Endodermal cell (in vitro differentiated cells): ENCODE results near the gene GTF2F2. TPM values are rescaled to one million over a fixed set of nuclear protein-coding genes. Genes with fewer than 3 reads are reported as not detected.

Experiments used
- DNase-seq: peaks from one replicate; pipeline ENCODE4 v3.0.0-alpha.2; 2017
- H3K27ac ChIP-seq: 2 replicates; pipeline ENCODE4 v1.5.1; 2013; ENCODE audit warnings: mild to moderate bottlenecking, low read depth, low read length, moderate library complexity
- H3K27me3 ChIP-seq: 2 replicates; pipeline ENCODE4 v1.6.1; 2013; ENCODE audit warnings: mild to moderate bottlenecking, low read length, moderate library complexity; ENCODE audit not compliant: insufficient read depth, control insufficient read depth, poor library complexity, severe bottlenecking
- H3K36me3 ChIP-seq: 2 replicates; pipeline ENCODE4 v1.7.0; 2013; ENCODE audit warnings: mild to moderate bottlenecking, low read length, moderate library complexity; ENCODE audit not compliant: control insufficient read depth, insufficient read depth
- H3K4me1 ChIP-seq: one replicate; pipeline ENCODE4 v1.7.0; 2013; ENCODE audit warnings: low read length; ENCODE audit not compliant: control insufficient read depth, insufficient read depth
- H3K4me3 ChIP-seq: 2 replicates; pipeline ENCODE4 v1.5.1; 2013; ENCODE audit warnings: mild to moderate bottlenecking, low read length, moderate library complexity
- H3K9ac ChIP-seq: 2 replicates; pipeline ENCODE4 v1.6.1; 2013; ENCODE audit warnings: mild to moderate bottlenecking, low read length, moderate library complexity; ENCODE audit not compliant: poor library complexity, severe bottlenecking; ENCODE audit errors: extremely low read depth
- H3K9me3 ChIP-seq: 2 replicates; pipeline ENCODE4 v1.6.1; 2013; ENCODE audit warnings: mild to moderate bottlenecking, low read length, moderate library complexity; ENCODE audit not compliant: control insufficient read depth
- H3K27ac Mint-ChIP-seq: 2 replicates; pipeline ENCODE4 v1.8.0; 2020; ENCODE audit warnings: mixed read lengths
- H3K27me3 Mint-ChIP-seq: 2 replicates; pipeline ENCODE4 v1.8.0; 2021; ENCODE audit warnings: mild to moderate bottlenecking, mixed read lengths; ENCODE audit not compliant: insufficient read depth
- H3K36me3 Mint-ChIP-seq: 2 replicates; pipeline ENCODE4 v1.8.0; 2020; ENCODE audit warnings: low read depth, mixed read lengths
- H3K4me1 Mint-ChIP-seq: 2 replicates; pipeline ENCODE4 v1.8.0; 2020; ENCODE audit warnings: mixed read lengths
- H3K4me3 Mint-ChIP-seq: 2 replicates; pipeline ENCODE4 v1.8.0; 2020; ENCODE audit warnings: mild to moderate bottlenecking, moderate library complexity, mixed read lengths
- H3K9me3 Mint-ChIP-seq: 2 replicates; pipeline ENCODE4 v1.8.0; 2020; ENCODE audit warnings: mild to moderate bottlenecking, mixed read lengths
- CTCF ChIP-seq: fragments of 200-600 bp; sonication (generic); conservative IDR thresholded peaks from 2 replicates; pipeline ENCODE4 v1.5.0; 2021; ENCODE audit warnings: antibody characterized with exemption, mild to moderate bottlenecking
- WGBS, 2 experiments: methylation state at CpG; one replicate each; pipeline versions ENCODE4 v1.1.5 to v1.1.7; 2013; ENCODE audit warnings: missing lambda C conversion rate in 2 of 2, mixed read lengths in 1 of 2; ENCODE audit not compliant: insufficient coverage in 1 of 2, insufficient read length in 1 of 2; 5-methylcytosine and 5-hydroxymethylcytosine counted together
- total RNA-seq, 2 donors: library from RNA; stranded (reverse); fragmentation: NEBNext Ultra II Directional in 1 of 2; extraction: Animal tissue kit (Norgen Biotek cat#: 25700) in 1 of 2; gene quantifications; 2 replicates in 1 of 2; 3 replicates in 1 of 2; pipeline ENCODE4 v1.2.1, GENCODE V29; 2021

Gene GTF2F2
- total RNA-seq, 2 donors from 2014 or later, result 27.0 to 27.4 TPM

GRCh38 chr13:45314822-45315221 lies 194.5 kb downstream of the GTF2F2 start:
- H3K4me3 ChIP-seq, result no peak overlapping the region
- no peak overlapping the region for H3K9ac ChIP-seq
- H3K27ac ChIP-seq, result no peak overlapping the region
- TF ChIP-seq CTCF, result no peak
- Mint-ChIP-seq H3K27ac (no peak overlapping the region), H3K4me3 (no peak overlapping the region), H3K4me1 (peaks cover 7% of the 10 kb centered on the region), H3K27me3 (peaks cover 8% of the 10 kb centered on the region), H3K36me3 (no peaks in the 10 kb centered on the region), H3K9me3 (no peaks in the 10 kb centered on the region)
- H3K36me3 ChIP-seq, result no peaks in the 10 kb centered on the region
- no peak for DNase-seq
- H3K4me1 ChIP-seq, result no peaks in the 10 kb centered on the region
- H3K27me3 ChIP-seq, result peaks cover 6% of the 10 kb centered on the region
- 90 to 97% methylated on average over 6 to 9 of the region's 10 CpGs for WGBS, 2 experiments
- H3K9me3 ChIP-seq, result no peaks in the 10 kb centered on the region

- Histone ChIP-seq H3K36me3 (no peaks in the 10 kb centered on the region), H3K9ac (no peak overlapping the region), H3K27me3 (peaks cover 1% of the 10 kb centered on the region), H3K27ac (no peak overlapping the region), H3K9me3 (no peaks in the 10 kb centered on the region), H3K4me1 (no peaks in the 10 kb centered on the region), H3K4me3 (no peak overlapping the region)
- Mint-ChIP-seq H3K4me1 (peaks cover 7% of the 10 kb centered on the region), H3K9me3 (no peaks in the 10 kb centered on the region), H3K27ac (peak overlapping the region; percentile 58), H3K4me3 (no peak overlapping the region), H3K36me3 (no peaks in the 10 kb centered on the region), H3K27me3 (peaks cover 5% of the 10 kb centered on the region)
- no peak for TF ChIP-seq CTCF
- DNase-seq, result peak; percentile 29
- WGBS, 2 experiments, result 91% methylated on average over 10 to 11 of the region's 11 CpGs
These were observed 195.3 kb downstream of the GTF2F2 start for GRCh38 chr13:45315520-45316167.

- peak; percentile 49 for DNase-seq
- Histone ChIP-seq H3K9ac (no peak overlapping the region), H3K9me3 (no peaks in the 10 kb centered on the region), H3K4me3 (no peak overlapping the region), H3K36me3 (no peaks in the 10 kb centered on the region), H3K27ac (no peak overlapping the region), H3K4me1 (no peaks in the 10 kb centered on the region), H3K27me3 (no peaks in the 10 kb centered on the region)
- no peak for TF ChIP-seq CTCF
- H3K4me3 Mint-ChIP-seq, result peak overlapping the region; percentile 23
- peaks cover 2% of the 10 kb centered on the region for H3K27me3 Mint-ChIP-seq
- no peaks in the 10 kb centered on the region for H3K9me3 Mint-ChIP-seq
- peak overlapping the region; percentile 78 for H3K27ac Mint-ChIP-seq
- 84 to 87% methylated on average over 2 to 5 of the region's 6 CpGs for WGBS, 2 experiments
- H3K36me3 Mint-ChIP-seq, result no peaks in the 10 kb centered on the region
- H3K4me1 Mint-ChIP-seq, result peaks cover 5% of the 10 kb centered on the region
These were observed 196.0 kb downstream of the GTF2F2 start for GRCh38 chr13:45316338-45316737.
